MM.1S (cell line): Measurements from ENCODE around the gene MPC2.
A peak's percentile ranks its signal among the peaks of the same experiment; 100 is the strongest.
"Not testable (repeated sequence)": the region's sequence is repeated elsewhere in the genome, so short reads cannot be mapped to it uniquely, and the experiment has no call there.

Experiments
- DNase-seq: peaks from one replicate; pipeline ENCODE4 v3.0.0-alpha.2; 2015
- H2AFZ ChIP-seq: fragments of 300-600 bp; sonication (generic); 2 replicates; pipeline ENCODE4 v1.6.0; 2016; ENCODE audit warnings: antibody characterized with exemption, low read length
- H3F3A ChIP-seq: fragments of 300-600 bp; sonication (generic); 2 replicates; pipeline ENCODE4 v1.6.1; 2016; ENCODE audit warnings: mild to moderate bottlenecking, antibody characterized with exemption, low read length, moderate library complexity, mixed read lengths; ENCODE audit not compliant: insufficient read depth
- H3K27ac ChIP-seq: fragments of 300-600 bp; sonication (generic); 2 replicates; pipeline ENCODE4 v1.5.1; 2016; ENCODE audit warnings: mild to moderate bottlenecking, low read length
- H3K27me3 ChIP-seq: fragments of 300-600 bp; sonication (generic); replicated peaks from 2 replicates; pipeline ENCODE4 v1.6.0; 2016; ENCODE audit warnings: low read length; ENCODE audit not compliant: insufficient read depth
- H3K36me3 ChIP-seq: fragments of 300-600 bp; sonication (generic); replicated peaks from 2 replicates; pipeline ENCODE4 v1.6.1; 2016; ENCODE audit warnings: mild to moderate bottlenecking, low read length, mixed read lengths; ENCODE audit not compliant: insufficient read depth
- H3K4me1 ChIP-seq: fragments of 300-600 bp; sonication (generic); 2 replicates; pipeline ENCODE4 v1.6.1; 2016; ENCODE audit warnings: low read length, mixed read lengths
- H3K4me2 ChIP-seq: fragments of 300-600 bp; sonication (generic); 2 replicates; pipeline ENCODE4 v1.6.0; 2016; ENCODE audit warnings: low read depth, low read length
- H3K4me3 ChIP-seq: fragments of 300-600 bp; sonication (generic); 2 replicates; pipeline ENCODE4 v1.5.1; 2016; ENCODE audit warnings: low read length, mixed read lengths
- H3K79me2 ChIP-seq: fragments of 300-600 bp; sonication (generic); 2 replicates; pipeline ENCODE4 v1.6.1; 2016; ENCODE audit warnings: mixed run types, low read length, mixed read lengths
- H3K9ac ChIP-seq: fragments of 300-600 bp; sonication (generic); 2 replicates; pipeline ENCODE4 v1.6.1; 2016; ENCODE audit warnings: low read length, mixed read lengths
- H3K9me2 ChIP-seq: fragments of 300-600 bp; sonication (generic); replicated peaks from 2 replicates; pipeline ENCODE4 v1.6.1; 2016; ENCODE audit warnings: mild to moderate bottlenecking, low read length, mixed read lengths; ENCODE audit not compliant: insufficient read depth
- H3K9me3 ChIP-seq: fragments of 300-600 bp; sonication (generic); replicated peaks from 2 replicates; pipeline ENCODE4 v1.6.1; 2016; ENCODE audit warnings: mild to moderate bottlenecking, low read length, mixed read lengths; ENCODE audit not compliant: insufficient read depth
- H4K20me1 ChIP-seq: fragments of 300-600 bp; sonication (generic); 2 replicates; pipeline ENCODE4 v1.6.1; 2016; ENCODE audit warnings: mild to moderate bottlenecking, low read length, moderate library complexity, mixed read lengths; ENCODE audit not compliant: insufficient read depth
- EZH2 ChIP-seq: fragments of 300-600 bp; sonication (generic); optimal IDR thresholded peaks from 2 replicates; pipeline ENCODE3; 2017; ENCODE audit warnings: low read depth, mild to moderate bottlenecking, antibody characterized with exemption, low read length, mixed read lengths
- EZH2phosphoT487 ChIP-seq: fragments of 300-600 bp; sonication (generic); IDR thresholded peaks from 2 replicates; pipeline ENCODE4 v1.6.1; 2018; ENCODE audit warnings: antibody characterized with exemption, low read length
- TF ChIP-seq, protein P1 (sequence below): fragments of 300-600 bp; sonication (generic); IDR thresholded peaks from 2 replicates; pipeline ENCODE4 v1.5.1; 2016; ENCODE audit warnings: antibody characterized with exemption, low read length, mixed read lengths

The MPC2 gene

DNA sequence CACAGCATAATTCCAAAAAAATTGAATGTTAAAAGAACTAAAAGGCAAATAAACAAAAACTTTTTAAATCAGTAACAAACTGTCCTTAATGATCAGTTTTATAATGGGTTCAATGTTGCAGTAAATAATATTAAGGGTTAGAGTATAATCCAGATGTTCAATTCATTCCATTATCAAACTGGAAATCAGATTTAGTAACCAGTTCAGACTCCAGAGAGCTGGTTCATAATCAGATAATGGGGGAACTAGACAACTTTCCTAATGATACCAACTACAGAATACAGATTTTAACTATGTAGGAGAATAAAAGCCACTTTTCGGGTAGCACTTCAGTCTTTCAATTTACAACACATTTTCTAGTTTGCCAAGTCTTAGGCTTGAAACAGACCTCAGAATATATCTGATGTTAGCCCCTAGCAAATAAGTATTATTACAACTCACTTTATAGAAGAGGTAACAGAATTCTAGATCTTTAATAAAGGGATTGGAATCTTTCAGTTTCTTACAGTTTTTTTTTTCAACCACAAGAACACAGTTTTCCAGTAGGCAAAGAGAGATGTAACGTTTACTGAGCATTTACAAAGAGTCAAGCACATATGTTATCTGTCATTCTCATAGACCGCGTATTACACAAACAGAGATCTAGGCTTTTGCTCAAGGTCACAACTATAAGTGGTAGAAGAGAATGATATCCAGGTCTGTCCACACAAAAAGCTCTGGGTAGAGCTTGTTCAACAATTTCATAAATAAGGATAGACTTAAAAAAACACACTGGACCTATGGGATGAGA lies 2.3 kb downstream of the MPC2 start:
- no peaks in the 10 kb centered on the region for H3K36me3 ChIP-seq
- H3K27me3 ChIP-seq, result no peaks in the 10 kb centered on the region
- H3F3A ChIP-seq, result peaks cover 26% of the 10 kb centered on the region
- H3K4me3 ChIP-seq, result peak overlapping the region; percentile 82
- DNase-seq, result peak; percentile 37
- no peaks in the 10 kb centered on the region for H3K9me2 ChIP-seq
- H3K4me1 ChIP-seq, result peaks cover 15% of the 10 kb centered on the region
- H3K9ac ChIP-seq, result peak overlapping the region; percentile 91
- TF ChIP-seq EZH2phosphoT487 (no peak), EZH2 (no peak)
- TF ChIP-seq, protein P1, sequence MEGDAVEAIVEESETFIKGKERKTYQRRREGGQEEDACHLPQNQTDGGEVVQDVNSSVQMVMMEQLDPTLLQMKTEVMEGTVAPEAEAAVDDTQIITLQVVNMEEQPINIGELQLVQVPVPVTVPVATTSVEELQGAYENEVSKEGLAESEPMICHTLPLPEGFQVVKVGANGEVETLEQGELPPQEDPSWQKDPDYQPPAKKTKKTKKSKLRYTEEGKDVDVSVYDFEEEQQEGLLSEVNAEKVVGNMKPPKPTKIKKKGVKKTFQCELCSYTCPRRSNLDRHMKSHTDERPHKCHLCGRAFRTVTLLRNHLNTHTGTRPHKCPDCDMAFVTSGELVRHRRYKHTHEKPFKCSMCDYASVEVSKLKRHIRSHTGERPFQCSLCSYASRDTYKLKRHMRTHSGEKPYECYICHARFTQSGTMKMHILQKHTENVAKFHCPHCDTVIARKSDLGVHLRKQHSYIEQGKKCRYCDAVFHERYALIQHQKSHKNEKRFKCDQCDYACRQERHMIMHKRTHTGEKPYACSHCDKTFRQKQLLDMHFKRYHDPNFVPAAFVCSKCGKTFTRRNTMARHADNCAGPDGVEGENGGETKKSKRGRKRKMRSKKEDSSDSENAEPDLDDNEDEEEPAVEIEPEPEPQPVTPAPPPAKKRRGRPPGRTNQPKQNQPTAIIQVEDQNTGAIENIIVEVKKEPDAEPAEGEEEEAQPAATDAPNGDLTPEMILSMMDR, result no peak
- no peaks in the 10 kb centered on the region for H3K9me3 ChIP-seq
- H3K79me2 ChIP-seq, result peaks cover 86% of the 10 kb centered on the region
- H3K4me2 ChIP-seq, result peak overlapping the region; percentile 69
- H2AFZ ChIP-seq, result peak overlapping the region; percentile 46
- H4K20me1 ChIP-seq, result no peaks in the 10 kb centered on the region
- peak overlapping the region; percentile 93; the same call in 1 of the 2 replicates for H3K27ac ChIP-seq

DNA sequence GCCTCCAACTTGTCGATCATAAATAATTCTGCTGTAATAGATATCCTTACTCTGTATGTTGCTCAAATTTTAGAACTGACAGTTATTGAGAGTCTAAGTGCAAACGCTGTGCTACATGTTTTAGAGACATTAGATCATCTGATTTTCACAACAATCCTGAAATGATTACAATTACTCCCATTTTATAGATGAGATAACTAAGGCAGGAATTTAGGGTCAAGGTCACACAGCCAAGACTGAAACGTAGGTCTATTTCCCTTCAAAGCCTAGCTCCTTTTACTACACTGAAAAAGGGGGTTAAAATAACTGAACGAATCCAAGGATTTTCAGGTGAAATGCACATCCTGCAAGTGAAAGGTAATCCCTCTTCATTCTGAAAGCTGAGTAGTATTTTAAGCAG lies 3.1 kb downstream of the MPC2 start:
- Histone ChIP-seq H3K36me3 (no peaks in the 10 kb centered on the region), H3K4me1 (peaks cover 15% of the 10 kb centered on the region), H3K4me2 (peak overlapping the region; percentile 69), H3K79me2 (peaks cover 86% of the 10 kb centered on the region), H3K9me2 (no peaks in the 10 kb centered on the region), H3F3A (peaks cover 26% of the 10 kb centered on the region), H3K27me3 (no peaks in the 10 kb centered on the region), H2AFZ (no peak overlapping the region), H3K9ac (peak overlapping the region; percentile 91; the same call in 1 of the 2 replicates), H3K9me3 (no peaks in the 10 kb centered on the region), H3K27ac (no peak overlapping the region), H4K20me1 (no peaks in the 10 kb centered on the region), H3K4me3 (peak overlapping the region; percentile 82; the same call in 1 of the 2 replicates)
- DNase-seq, result no peak
- TF ChIP-seq, protein P1, result no peak
- TF ChIP-seq EZH2phosphoT487, result no peak
- no peak for TF ChIP-seq EZH2

DNA sequence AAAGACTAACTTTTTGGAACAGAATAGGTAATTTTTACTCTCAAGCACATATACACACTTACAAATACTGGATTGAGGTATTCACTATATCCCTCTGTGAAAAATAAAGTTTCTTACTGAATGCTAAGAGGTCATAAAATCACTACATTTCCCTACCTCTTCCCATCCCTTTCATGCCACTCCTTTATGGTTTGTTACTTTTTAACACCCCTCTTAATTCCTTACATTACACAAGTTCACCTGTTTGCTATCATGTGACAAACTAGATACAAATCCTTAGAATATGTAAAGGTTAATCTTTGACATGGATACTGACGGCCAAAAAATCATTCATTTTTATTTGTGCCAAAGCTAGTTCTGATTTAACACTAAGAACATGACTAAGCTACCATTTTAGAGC lies 7.1 kb downstream of the MPC2 start:
- DNase-seq, result no peak

DNA sequence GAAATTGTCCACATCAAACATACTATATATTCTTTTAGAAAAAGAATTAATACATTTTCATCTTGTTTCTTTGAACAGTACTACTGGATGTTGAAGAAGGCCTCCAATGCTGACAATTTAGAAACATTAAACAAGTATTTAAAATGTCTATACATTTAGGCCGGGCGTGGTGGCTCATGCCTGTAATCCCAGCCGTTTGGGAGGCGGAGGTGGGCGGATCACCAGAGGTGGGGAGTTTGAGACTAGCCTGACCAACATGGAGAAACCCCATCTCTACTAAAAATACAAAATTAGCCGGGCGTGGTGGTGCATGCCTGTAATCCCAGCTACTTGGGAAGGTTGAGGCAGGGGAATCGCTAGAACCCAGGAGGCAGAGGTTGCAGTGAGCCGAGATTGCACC lies 8.0 kb downstream of the MPC2 start:
- peaks cover 77% of the 10 kb centered on the region for H3K79me2 ChIP-seq
- not testable (repeated sequence) for H3K36me3 ChIP-seq, H3K4me3 ChIP-seq, H3K9ac ChIP-seq, H3K27me3 ChIP-seq, H3K27ac ChIP-seq, H3F3A ChIP-seq, H4K20me1 ChIP-seq, H3K9me2 ChIP-seq, H3K9me3 ChIP-seq, H3K4me1 ChIP-seq, DNase-seq, H2AFZ ChIP-seq, H3K4me2 ChIP-seq

More for the DNA sequence above, 7.1 kb downstream of the MPC2 start:
- Histone ChIP-seq H3K79me2 (peaks cover 85% of the 10 kb centered on the region), H3K9me2 (no peaks in the 10 kb centered on the region), H3K27me3 (no peaks in the 10 kb centered on the region), H3K4me2 (no peak overlapping the region), H2AFZ (no peak overlapping the region), H3K4me1 (peaks cover 7% of the 10 kb centered on the region), H3K36me3 (no peaks in the 10 kb centered on the region), H3F3A (peaks cover 2% of the 10 kb centered on the region; the same call in 1 of the 2 replicates), H3K4me3 (no peak overlapping the region), H3K27ac (no peak overlapping the region), H4K20me1 (no peaks in the 10 kb centered on the region), H3K9me3 (no peaks in the 10 kb centered on the region), H3K9ac (no peak overlapping the region)
- no peak for TF ChIP-seq EZH2phosphoT487
- TF ChIP-seq, protein P1, result no peak
- no peak for TF ChIP-seq EZH2
